Mammary epithelial cell (primary cell): ENCODE measurements around the gene ADAM22.

Experiments used
- EZH2 ChIP-seq: IDR thresholded peaks from 2 replicates; pipeline ENCODE4 v1.6.1; 2012; ENCODE audit warnings: low read length, inconsistent platforms, borderline replicate concordance
- TF ChIP-seq, protein P1 (sequence below), 2 donors: IDR thresholded peaks in 1 of 2; conservative IDR thresholded peaks in 1 of 2; 2 replicates each; pipeline ENCODE4 v1.5.1; 2011 to 2012; ENCODE audit warnings: inconsistent platforms in 2 of 2, low read length in 2 of 2, mild to moderate bottlenecking in 2 of 2, control low read depth in 1 of 2, low read depth in 1 of 2; ENCODE audit not compliant: insufficient read depth in 1 of 2; ENCODE audit errors: extremely low read depth in 1 of 2

DNA sequence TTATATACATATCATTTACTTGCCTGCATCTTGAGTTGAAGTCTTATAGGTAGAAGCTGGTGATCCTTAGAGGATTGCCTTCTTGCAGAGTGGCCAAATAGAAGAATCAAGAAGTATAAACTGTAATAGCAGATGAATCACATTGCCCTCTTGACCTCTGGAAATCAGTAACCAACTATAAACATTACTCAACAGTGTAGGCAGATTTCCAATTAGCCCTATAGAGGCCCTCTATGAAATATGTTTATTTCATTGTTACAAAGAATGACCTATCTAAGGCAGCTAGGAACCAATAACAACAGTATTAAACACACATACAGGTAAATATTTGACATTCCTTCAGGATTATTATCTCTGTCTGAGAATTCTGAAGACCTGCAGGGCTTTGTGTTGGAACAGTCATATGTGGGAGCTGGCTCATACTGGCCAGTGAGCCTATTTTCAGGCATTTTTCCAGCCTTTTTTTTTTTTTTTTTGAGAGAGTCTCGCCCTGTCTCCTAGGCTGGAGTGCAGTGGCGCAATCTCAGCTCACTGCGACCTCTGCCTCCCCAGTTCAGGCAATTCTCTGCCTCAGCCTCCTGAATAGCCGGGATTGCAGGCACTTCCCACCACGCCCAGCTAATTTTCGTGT, 292.9 kb downstream of the ADAM22 start:
- TF ChIP-seq, protein P1, sequence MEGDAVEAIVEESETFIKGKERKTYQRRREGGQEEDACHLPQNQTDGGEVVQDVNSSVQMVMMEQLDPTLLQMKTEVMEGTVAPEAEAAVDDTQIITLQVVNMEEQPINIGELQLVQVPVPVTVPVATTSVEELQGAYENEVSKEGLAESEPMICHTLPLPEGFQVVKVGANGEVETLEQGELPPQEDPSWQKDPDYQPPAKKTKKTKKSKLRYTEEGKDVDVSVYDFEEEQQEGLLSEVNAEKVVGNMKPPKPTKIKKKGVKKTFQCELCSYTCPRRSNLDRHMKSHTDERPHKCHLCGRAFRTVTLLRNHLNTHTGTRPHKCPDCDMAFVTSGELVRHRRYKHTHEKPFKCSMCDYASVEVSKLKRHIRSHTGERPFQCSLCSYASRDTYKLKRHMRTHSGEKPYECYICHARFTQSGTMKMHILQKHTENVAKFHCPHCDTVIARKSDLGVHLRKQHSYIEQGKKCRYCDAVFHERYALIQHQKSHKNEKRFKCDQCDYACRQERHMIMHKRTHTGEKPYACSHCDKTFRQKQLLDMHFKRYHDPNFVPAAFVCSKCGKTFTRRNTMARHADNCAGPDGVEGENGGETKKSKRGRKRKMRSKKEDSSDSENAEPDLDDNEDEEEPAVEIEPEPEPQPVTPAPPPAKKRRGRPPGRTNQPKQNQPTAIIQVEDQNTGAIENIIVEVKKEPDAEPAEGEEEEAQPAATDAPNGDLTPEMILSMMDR (conservative IDR thresholded peaks at IDR 0.05 in 1 of 2, IDR thresholded peaks at IDR 0.05 in 1 of 2; ENCODE audit: extremely low read depth in 1 of 2, insufficient read depth in 1 of 2, low read depth in 1 of 2, low read length in 2 of 2), result no peak
- TF ChIP-seq EZH2, result no peak
